ENCODE measurements around the gene LRRC36.
A peak's percentile ranks its signal among the peaks of the same experiment; 100 is the strongest.
"Not testable (repeated sequence)": the region's sequence is repeated elsewhere in the genome, so short reads cannot be mapped to it uniquely, and the experiment has no call there.

LRRC36 gene

GRCh38 chr16:67361038-67361437 lies 34.4 kb downstream of the LRRC36 start:
- no peak for TF ChIP-seq CTCF (IDR thresholded peaks at IDR 0.05; ENCODE audit: low read depth, low read length)
- Histone ChIP-seq H3K36me3 (no peaks in the 10 kb centered on the region), H3K27me3 (peaks cover 16% of the 10 kb centered on the region), H3K4me3 (ENCODE audit: low read depth, low read length) (no peak overlapping the region), H3K4me1 (no peaks in the 10 kb centered on the region), H3K9me3 (no peaks in the 10 kb centered on the region)
- no peak for DNase-seq

- no peak for DNase-seq
- Histone ChIP-seq H3K27me3 (peaks cover 29% of the 10 kb centered on the region), H3K36me3 (no peaks in the 10 kb centered on the region), H3K9me3 (no peaks in the 10 kb centered on the region), H3K4me1 (no peaks in the 10 kb centered on the region), H3K4me3 (ENCODE audit: low read depth, low read length) (no peak overlapping the region)
- TF ChIP-seq CTCF (IDR thresholded peaks at IDR 0.05; ENCODE audit: low read depth, low read length): no peak
These were observed 38.1 kb downstream of the LRRC36 start for GRCh38 chr16:67364600-67365235.

GRCh38 chr16:67370661-67371060 lies 44.0 kb downstream of the LRRC36 start:
- H3K4me1 ChIP-seq: no peaks in the 10 kb centered on the region
- no peaks in the 10 kb centered on the region for H3K9me3 ChIP-seq
- H3K36me3 ChIP-seq: no peaks in the 10 kb centered on the region
- H3K27me3 ChIP-seq: peaks cover 25% of the 10 kb centered on the region
- no peak for DNase-seq
- H3K4me3 ChIP-seq (ENCODE audit: low read depth, low read length): no peak overlapping the region
- TF ChIP-seq CTCF (IDR thresholded peaks at IDR 0.05; ENCODE audit: low read depth, low read length): no peak

GRCh38 chr16:67372664-67373063 lies 46.0 kb downstream of the LRRC36 start:
- no peak for DNase-seq

GRCh38 chr16:67376012-67376411 lies 49.4 kb downstream of the LRRC36 start:
- not testable (repeated sequence) for H3K4me1 ChIP-seq

More at GRCh38 chr16:67372664-67373063, 46.0 kb downstream of the LRRC36 start:
- peaks cover 13% of the 10 kb centered on the region; the same call in 1 of the 2 replicates for H3K27me3 ChIP-seq
- no peaks in the 10 kb centered on the region for H3K36me3 ChIP-seq
- H3K9me3 ChIP-seq: no peaks in the 10 kb centered on the region
- peak; percentile 65 for TF ChIP-seq CTCF (IDR thresholded peaks at IDR 0.05; ENCODE audit: low read depth, low read length)
- H3K4me1 ChIP-seq: no peaks in the 10 kb centered on the region
- H3K4me3 ChIP-seq (ENCODE audit: low read depth, low read length): no peak overlapping the region

GRCh38 chr16:67378642-67379041 lies 52.0 kb downstream of the LRRC36 start:
- Histone ChIP-seq H3K27me3 (no peaks in the 10 kb centered on the region), H3K4me1 (no peaks in the 10 kb centered on the region), H3K9me3 (no peaks in the 10 kb centered on the region), H3K36me3 (no peaks in the 10 kb centered on the region), H3K4me3 (ENCODE audit: low read depth, low read length) (no peak overlapping the region)
- no peak for TF ChIP-seq CTCF (IDR thresholded peaks at IDR 0.05; ENCODE audit: low read depth, low read length)
- no peak for DNase-seq

More at GRCh38 chr16:67376012-67376411, 49.4 kb downstream of the LRRC36 start:
- H3K9me3 ChIP-seq; H3K36me3 ChIP-seq; H3K4me3 ChIP-seq (ENCODE audit: low read depth, low read length); H3K27me3 ChIP-seq; DNase-seq: not testable (repeated sequence)
